WERI-Rb-1 (cell line): ENCODE results near the gene DNAH11.
"Not testable (repeated sequence)": the region's sequence is repeated elsewhere in the genome, so short reads cannot be mapped to it uniquely, and the experiment has no call there.

ENCODE experiments used
- DNase-seq: peaks from one replicate; pipeline ENCODE4 v3.0.0-alpha.2; 2020
- H3K27ac ChIP-seq: fragments of 250-450 bp; sonication (Bioruptor Pico); 2 replicates; pipeline ENCODE4 v1.5.1; 2020; ENCODE audit warnings: mild to moderate bottlenecking, moderate library complexity
- H3K27me3 ChIP-seq: fragments of 250-450 bp; sonication (Bioruptor Pico); 2 replicates; pipeline ENCODE4 v1.5.1; 2021; ENCODE audit warnings: mild to moderate bottlenecking, low read depth, moderate library complexity; ENCODE audit not compliant: insufficient read depth, severe bottlenecking
- H3K36me3 ChIP-seq: fragments of 250-450 bp; sonication (Bioruptor Pico); 2 replicates; pipeline ENCODE4 v1.5.1; 2020; ENCODE audit warnings: mild to moderate bottlenecking, moderate library complexity
- H3K4me3 ChIP-seq: 2 replicates; pipeline ENCODE4 v1.5.1; 2011; ENCODE audit warnings: low read depth, mild to moderate bottlenecking, control low read depth, low read length
- H3K9me3 ChIP-seq: fragments of 250-450 bp; sonication (Bioruptor Pico); 2 replicates; pipeline ENCODE4 v1.5.1; 2021; ENCODE audit warnings: mild to moderate bottlenecking, moderate library complexity; ENCODE audit not compliant: severe bottlenecking
- CTCF ChIP-seq: IDR thresholded peaks from 2 replicates; pipeline ENCODE4 v1.5.1; 2011; ENCODE audit warnings: low read depth, mild to moderate bottlenecking, control low read depth, inconsistent platforms, low read length

Gene DNAH11

GRCh38 chr7:21819048-21819447 is 276.2 kb downstream of the DNAH11 start:
- no peak for DNase-seq
- Histone ChIP-seq H3K27me3 (no peaks in the 10 kb centered on the region), H3K4me3 (no peak overlapping the region), H3K36me3 (no peaks in the 10 kb centered on the region), H3K9me3 (no peaks in the 10 kb centered on the region), H3K27ac (no peak overlapping the region)
- TF ChIP-seq CTCF: no peak

GRCh38 chr7:21828841-21829240 is 286.0 kb downstream of the DNAH11 start:
- no peak for DNase-seq
- Histone ChIP-seq H3K36me3 (no peaks in the 10 kb centered on the region), H3K27me3 (no peaks in the 10 kb centered on the region), H3K27ac (no peak overlapping the region), H3K4me3 (no peak overlapping the region), H3K9me3 (no peaks in the 10 kb centered on the region)
- no peak for TF ChIP-seq CTCF

GRCh38 chr7:21829731-21830130 is 286.9 kb downstream of the DNAH11 start:
- no peak for TF ChIP-seq CTCF
- H3K9me3 ChIP-seq: no peaks in the 10 kb centered on the region
- no peaks in the 10 kb centered on the region for H3K36me3 ChIP-seq
- H3K27me3 ChIP-seq: no peaks in the 10 kb centered on the region
- H3K4me3 ChIP-seq: no peak overlapping the region
- DNase-seq: no peak
- H3K27ac ChIP-seq: no peak overlapping the region

- Histone ChIP-seq H3K27ac (no peak overlapping the region), H3K36me3 (no peaks in the 10 kb centered on the region), H3K27me3 (no peaks in the 10 kb centered on the region), H3K9me3 (no peaks in the 10 kb centered on the region), H3K4me3 (no peak overlapping the region)
- no peak for TF ChIP-seq CTCF
- no peak for DNase-seq
These were observed 301.9 kb downstream of the DNAH11 start for GRCh38 chr7:21844742-21845141.

- TF ChIP-seq CTCF: no peak
- DNase-seq: no peak
- Histone ChIP-seq H3K27me3 (no peaks in the 10 kb centered on the region), H3K27ac (no peak overlapping the region), H3K9me3 (no peaks in the 10 kb centered on the region), H3K4me3 (no peak overlapping the region), H3K36me3 (no peaks in the 10 kb centered on the region)
These were observed 307.9 kb downstream of the DNAH11 start for GRCh38 chr7:21850531-21851285.

- Histone ChIP-seq H3K36me3 (no peaks in the 10 kb centered on the region), H3K27me3 (no peaks in the 10 kb centered on the region), H3K27ac (no peak overlapping the region), H3K9me3 (no peaks in the 10 kb centered on the region), H3K4me3 (no peak overlapping the region)
- no peak for TF ChIP-seq CTCF
- DNase-seq: no peak
These were observed 308.7 kb downstream of the DNAH11 start for GRCh38 chr7:21851559-21851967.

- not testable (repeated sequence) for H3K9me3 ChIP-seq, H3K36me3 ChIP-seq, H3K4me3 ChIP-seq, H3K27ac ChIP-seq, H3K27me3 ChIP-seq, DNase-seq
These were observed 322.9 kb downstream of the DNAH11 start for GRCh38 chr7:21865631-21866204.
